ENCODE measurements around the gene UPF2.

Gene UPF2

GRCh38 chr10:11896549-11897200 is 145.9 kb downstream of the UPF2 start:
- Histone ChIP-seq H3K36me3 (replicated peaks; ENCODE audit: insufficient read depth, low read length) (no peaks in the 10 kb centered on the region), H3K4me1 (ENCODE audit: low read length) (no peaks in the 10 kb centered on the region), H3K4me2 (ENCODE audit: low read depth, low read length) (no peak overlapping the region), H4K20me1 (ENCODE audit: insufficient read depth, low read length) (no peaks in the 10 kb centered on the region), H3K9me3 (replicated peaks; ENCODE audit: insufficient read depth, low read length) (no peaks in the 10 kb centered on the region), H3F3A (ENCODE audit: insufficient read depth, low read length) (no peaks in the 10 kb centered on the region), H3K9ac (ENCODE audit: low read length) (no peak overlapping the region), H3K27ac (ENCODE audit: low read length) (no peak overlapping the region), H2AFZ (ENCODE audit: low read length) (no peak overlapping the region), H3K27me3 (replicated peaks; ENCODE audit: insufficient read depth, low read length) (no peaks in the 10 kb centered on the region), H3K4me3 (ENCODE audit: low read length) (no peak overlapping the region), H3K9me2 (replicated peaks; ENCODE audit: insufficient read depth, low read length) (no peaks in the 10 kb centered on the region), H3K79me2 (ENCODE audit: low read length) (no peaks in the 10 kb centered on the region)
- DNase-seq: no peak
- TF ChIP-seq EZH2phosphoT487 (IDR thresholded peaks at IDR 0.05; ENCODE audit: low read length) (no peak), CTCF (IDR thresholded peaks at IDR 0.05; ENCODE audit: low read length) (no peak), EZH2 (optimal IDR thresholded peaks at IDR 0.05; ENCODE audit: low read depth, low read length) (no peak)

- H3K36me3 ChIP-seq (replicated peaks; ENCODE audit: insufficient read depth, low read length): no peaks in the 10 kb centered on the region
- H3K9ac ChIP-seq (ENCODE audit: low read length): no peak overlapping the region
- H4K20me1 ChIP-seq (ENCODE audit: insufficient read depth, low read length): no peaks in the 10 kb centered on the region
- H3K27ac ChIP-seq (ENCODE audit: low read length): no peak overlapping the region
- H3K79me2 ChIP-seq (ENCODE audit: low read length): no peaks in the 10 kb centered on the region
- no peak for DNase-seq
- H3K9me3 ChIP-seq (replicated peaks; ENCODE audit: insufficient read depth, low read length): no peaks in the 10 kb centered on the region
- H3F3A ChIP-seq (ENCODE audit: insufficient read depth, low read length): no peaks in the 10 kb centered on the region
- H3K4me3 ChIP-seq (ENCODE audit: low read length): no peak overlapping the region
- no peaks in the 10 kb centered on the region for H3K27me3 ChIP-seq (replicated peaks; ENCODE audit: insufficient read depth, low read length)
- no peaks in the 10 kb centered on the region for H3K4me1 ChIP-seq (ENCODE audit: low read length)
- no peak overlapping the region for H2AFZ ChIP-seq (ENCODE audit: low read length)
- TF ChIP-seq EZH2 (optimal IDR thresholded peaks at IDR 0.05; ENCODE audit: low read depth, low read length): no peak
- TF ChIP-seq CTCF (IDR thresholded peaks at IDR 0.05; ENCODE audit: low read length): no peak
- TF ChIP-seq EZH2phosphoT487 (IDR thresholded peaks at IDR 0.05; ENCODE audit: low read length): no peak
- no peak overlapping the region for H3K4me2 ChIP-seq (ENCODE audit: low read depth, low read length)
- no peaks in the 10 kb centered on the region for H3K9me2 ChIP-seq (replicated peaks; ENCODE audit: insufficient read depth, low read length)
Observed at GRCh38 chr10:11895598-11895997, 147.0 kb downstream of the UPF2 start.

GRCh38 chr10:11895108-11895466 is 147.5 kb downstream of the UPF2 start:
- H3K9ac ChIP-seq (ENCODE audit: low read length): no peak overlapping the region
- no peaks in the 10 kb centered on the region for H3K9me2 ChIP-seq (replicated peaks; ENCODE audit: insufficient read depth, low read length)
- no peak overlapping the region for H2AFZ ChIP-seq (ENCODE audit: low read length)
- H3K36me3 ChIP-seq (replicated peaks; ENCODE audit: insufficient read depth, low read length): no peaks in the 10 kb centered on the region
- H3K4me1 ChIP-seq (ENCODE audit: low read length): no peaks in the 10 kb centered on the region
- no peak for TF ChIP-seq EZH2 (optimal IDR thresholded peaks at IDR 0.05; ENCODE audit: low read depth, low read length)
- no peaks in the 10 kb centered on the region for H3F3A ChIP-seq (ENCODE audit: insufficient read depth, low read length)
- no peak overlapping the region for H3K4me2 ChIP-seq (ENCODE audit: low read depth, low read length)
- H4K20me1 ChIP-seq (ENCODE audit: insufficient read depth, low read length): no peaks in the 10 kb centered on the region
- no peaks in the 10 kb centered on the region for H3K27me3 ChIP-seq (replicated peaks; ENCODE audit: insufficient read depth, low read length)
- DNase-seq: no peak
- H3K4me3 ChIP-seq (ENCODE audit: low read length): no peak overlapping the region
- H3K9me3 ChIP-seq (replicated peaks; ENCODE audit: insufficient read depth, low read length): no peaks in the 10 kb centered on the region
- no peaks in the 10 kb centered on the region for H3K79me2 ChIP-seq (ENCODE audit: low read length)
- no peak overlapping the region for H3K27ac ChIP-seq (ENCODE audit: low read length)

- Histone ChIP-seq H3K27ac (ENCODE audit: low read length) (no peak overlapping the region), H3K4me3 (ENCODE audit: low read length) (no peak overlapping the region), H3K4me2 (ENCODE audit: low read depth, low read length) (no peak overlapping the region), H3K36me3 (replicated peaks; ENCODE audit: insufficient read depth, low read length) (no peaks in the 10 kb centered on the region), H3K4me1 (ENCODE audit: low read length) (no peaks in the 10 kb centered on the region), H2AFZ (ENCODE audit: low read length) (no peak overlapping the region), H4K20me1 (ENCODE audit: insufficient read depth, low read length) (no peaks in the 10 kb centered on the region), H3K9me3 (replicated peaks; ENCODE audit: insufficient read depth, low read length) (no peaks in the 10 kb centered on the region), H3K79me2 (ENCODE audit: low read length) (no peaks in the 10 kb centered on the region), H3K27me3 (replicated peaks; ENCODE audit: insufficient read depth, low read length) (no peaks in the 10 kb centered on the region), H3K9ac (ENCODE audit: low read length) (no peak overlapping the region), H3F3A (ENCODE audit: insufficient read depth, low read length) (no peaks in the 10 kb centered on the region), H3K9me2 (replicated peaks; ENCODE audit: insufficient read depth, low read length) (no peaks in the 10 kb centered on the region)
- TF ChIP-seq CTCF (IDR thresholded peaks at IDR 0.05; ENCODE audit: low read length) (no peak), EZH2 (optimal IDR thresholded peaks at IDR 0.05; ENCODE audit: low read depth, low read length) (no peak), EZH2phosphoT487 (IDR thresholded peaks at IDR 0.05; ENCODE audit: low read length) (no peak)
- DNase-seq: no peak
Observed at GRCh38 chr10:11894381-11895107, 148.1 kb downstream of the UPF2 start.
